HL-60 (cell line): Measurements from ENCODE around the gene ENPP3.

Experiments
- CTCF ChIP-seq: IDR thresholded peaks from one replicate; pipeline ENCODE4 v1.5.1; 2011; ENCODE audit warnings: low read length, control low read depth, inconsistent platforms; ENCODE audit not compliant: insufficient read depth
- POLR2AphosphoS5 ChIP-seq: IDR thresholded peaks from 2 replicates; pipeline ENCODE4 v1.6.1; 2012; ENCODE audit warnings: low read depth

GRCh38 chr6:131643855-131644460, 6.9 kb downstream of the ENPP3 start:
- TF ChIP-seq CTCF (no peak), POLR2AphosphoS5 (no peak)
